Stimulated activated effector memory CD8-positive, alpha-beta T cell treated with anti-CD3 and anti-CD28 coated beads, Interleukin-12 subunit alpha, Interleukin-12 subunit beta, amount 100 ng/mL, for 72 hours (primary cell): ENCODE measurements around the gene KMT2C.
A peak's percentile ranks its signal among the peaks of the same experiment; 100 is the strongest.
"Not testable (repeated sequence)": the region's sequence is repeated elsewhere in the genome, so short reads cannot be mapped to it uniquely, and the experiment has no call there.

Experiments
- ATAC-seq: fragments of 150-1000 bp; cut with Tn5 transposase; 2 replicates; pipeline ENCODE4 v1.10.0; 2021
- DNase-seq, 2 donors: peaks; one replicate each; pipeline ENCODE4 v3.0.0; 2021 to 2022; ENCODE audit warnings: low spot score in 2 of 2
- H3K27ac Mint-ChIP-seq: one replicate; pipeline ENCODE4 v1.8.0; 2022; ENCODE audit warnings: mild to moderate bottlenecking, mixed read lengths
- H3K36me3 Mint-ChIP-seq: one replicate; pipeline ENCODE4 v1.8.0; 2022; ENCODE audit warnings: mild to moderate bottlenecking, mixed read lengths
- H3K4me1 Mint-ChIP-seq: one replicate; pipeline ENCODE4 v1.8.0; 2022; ENCODE audit warnings: mixed read lengths
- H3K4me3 Mint-ChIP-seq: one replicate; pipeline ENCODE4 v1.8.0; 2022; ENCODE audit warnings: mild to moderate bottlenecking, mixed read lengths
- H3K9me3 Mint-ChIP-seq: one replicate; pipeline ENCODE4 v1.8.0; 2022; ENCODE audit warnings: mixed read lengths

The KMT2C gene

GRCh38 chr7:152395112-152395511 is 40.7 kb downstream of the KMT2C start:
- H3K4me1 Mint-ChIP-seq = peaks cover 44% of the 10 kb centered on the region
- DNase-seq (no peak), ATAC-seq (no peak)
- H3K27ac Mint-ChIP-seq = no peak overlapping the region
- H3K4me3 Mint-ChIP-seq = no peak overlapping the region
- peaks cover 4% of the 10 kb centered on the region for H3K36me3 Mint-ChIP-seq
- H3K9me3 Mint-ChIP-seq = no peaks in the 10 kb centered on the region

- peak; percentile 51 for ATAC-seq
Measured at GRCh38 chr7:152394214-152394613, 41.6 kb downstream of the KMT2C start.

GRCh38 chr7:152392254-152392653 is 43.5 kb downstream of the KMT2C start:
- Mint-ChIP-seq H3K4me3 (no peak overlapping the region), H3K36me3 (peaks cover 3% of the 10 kb centered on the region), H3K4me1 (peaks cover 33% of the 10 kb centered on the region), H3K27ac (peak overlapping the region; percentile 15), H3K9me3 (no peaks in the 10 kb centered on the region)
- no peak for DNase-seq
- no peak for ATAC-seq

More at GRCh38 chr7:152394214-152394613, 41.6 kb downstream of the KMT2C start:
- H3K27ac Mint-ChIP-seq, H3K9me3 Mint-ChIP-seq, H3K36me3 Mint-ChIP-seq, DNase-seq, H3K4me3 Mint-ChIP-seq: not testable (repeated sequence)
- H3K4me1 Mint-ChIP-seq = peaks cover 42% of the 10 kb centered on the region

- not testable (repeated sequence) for H3K36me3 Mint-ChIP-seq, H3K9me3 Mint-ChIP-seq, H3K4me3 Mint-ChIP-seq, H3K27ac Mint-ChIP-seq, DNase-seq
- H3K4me1 Mint-ChIP-seq = peaks cover 12% of the 10 kb centered on the region
- peak; percentile 42 for ATAC-seq
Measured at GRCh38 chr7:152386136-152386764, 49.6 kb downstream of the KMT2C start.

- H3K9me3 Mint-ChIP-seq, H3K4me3 Mint-ChIP-seq, DNase-seq, H3K27ac Mint-ChIP-seq, H3K36me3 Mint-ChIP-seq: not testable (repeated sequence)
- H3K4me1 Mint-ChIP-seq = peaks cover 21% of the 10 kb centered on the region
- peak; percentile 55 for ATAC-seq
Measured at GRCh38 chr7:152384235-152385200, 51.3 kb downstream of the KMT2C start.

- Mint-ChIP-seq H3K4me1 (peaks cover 30% of the 10 kb centered on the region), H3K27ac (no peak overlapping the region), H3K4me3 (no peak overlapping the region), H3K36me3 (no peaks in the 10 kb centered on the region), H3K9me3 (no peaks in the 10 kb centered on the region)
- DNase-seq (no peak), ATAC-seq (peak; percentile 48)
Measured at GRCh38 chr7:152383341-152384234, 52.2 kb downstream of the KMT2C start.

- DNase-seq = no peak
- H3K4me3 Mint-ChIP-seq = no peak overlapping the region
- H3K9me3 Mint-ChIP-seq = no peaks in the 10 kb centered on the region
- no peak for ATAC-seq
- H3K27ac Mint-ChIP-seq = no peak overlapping the region
- H3K4me1 Mint-ChIP-seq = peaks cover 30% of the 10 kb centered on the region
- H3K36me3 Mint-ChIP-seq = peaks cover 4% of the 10 kb centered on the region
Measured at GRCh38 chr7:152382244-152382643, 53.6 kb downstream of the KMT2C start.

GRCh38 chr7:152380931-152381578 is 54.7 kb downstream of the KMT2C start:
- ATAC-seq, H3K4me3 Mint-ChIP-seq, H3K27ac Mint-ChIP-seq: not testable (repeated sequence)

GRCh38 chr7:152378497-152378896 is 57.3 kb downstream of the KMT2C start:
- not testable (repeated sequence) for H3K9me3 Mint-ChIP-seq, H3K36me3 Mint-ChIP-seq, DNase-seq, H3K4me3 Mint-ChIP-seq, ATAC-seq, H3K27ac Mint-ChIP-seq
- peaks cover 33% of the 10 kb centered on the region for H3K4me1 Mint-ChIP-seq

More at GRCh38 chr7:152380931-152381578, 54.7 kb downstream of the KMT2C start:
- DNase-seq, H3K36me3 Mint-ChIP-seq, H3K9me3 Mint-ChIP-seq: not testable (repeated sequence)
- peaks cover 30% of the 10 kb centered on the region for H3K4me1 Mint-ChIP-seq

GRCh38 chr7:152376716-152377484 is 58.9 kb downstream of the KMT2C start:
- not testable (repeated sequence) for H3K9me3 Mint-ChIP-seq, H3K36me3 Mint-ChIP-seq, H3K4me3 Mint-ChIP-seq, ATAC-seq, H3K27ac Mint-ChIP-seq, DNase-seq
- H3K4me1 Mint-ChIP-seq = peaks cover 43% of the 10 kb centered on the region

- Mint-ChIP-seq H3K36me3 (no peaks in the 10 kb centered on the region), H3K27ac (no peak overlapping the region), H3K4me1 (peaks cover 50% of the 10 kb centered on the region), H3K4me3 (no peak overlapping the region), H3K9me3 (peaks cover 13% of the 10 kb centered on the region)
- ATAC-seq = no peak
- DNase-seq = no peak
Measured at GRCh38 chr7:152370297-152370696, 65.5 kb downstream of the KMT2C start.

GRCh38 chr7:152369518-152369917 is 66.3 kb downstream of the KMT2C start:
- Mint-ChIP-seq H3K27ac (no peak overlapping the region), H3K9me3 (peaks cover 13% of the 10 kb centered on the region), H3K4me3 (no peak overlapping the region)

GRCh38 chr7:152367170-152367569 is 68.6 kb downstream of the KMT2C start:
- no peak overlapping the region for H3K4me3 Mint-ChIP-seq
- H3K9me3 Mint-ChIP-seq = peaks cover 9% of the 10 kb centered on the region
- H3K4me1 Mint-ChIP-seq = peaks cover 64% of the 10 kb centered on the region
- DNase-seq = no peak
- no peak overlapping the region for H3K27ac Mint-ChIP-seq
- no peaks in the 10 kb centered on the region for H3K36me3 Mint-ChIP-seq
- no peak for ATAC-seq

More at GRCh38 chr7:152369518-152369917, 66.3 kb downstream of the KMT2C start:
- ATAC-seq (no peak), DNase-seq (no peak)
- Mint-ChIP-seq H3K4me1 (peaks cover 51% of the 10 kb centered on the region), H3K36me3 (no peaks in the 10 kb centered on the region)

- peaks cover 9% of the 10 kb centered on the region for H3K9me3 Mint-ChIP-seq
Measured at GRCh38 chr7:152366662-152367061, 69.1 kb downstream of the KMT2C start.

More at GRCh38 chr7:152366662-152367061, 69.1 kb downstream of the KMT2C start:
- no peak for ATAC-seq
- no peak overlapping the region for H3K4me3 Mint-ChIP-seq
- peaks cover 64% of the 10 kb centered on the region for H3K4me1 Mint-ChIP-seq
- H3K36me3 Mint-ChIP-seq = no peaks in the 10 kb centered on the region
- no peak for DNase-seq
- H3K27ac Mint-ChIP-seq = no peak overlapping the region
